CD4-positive, CD25-positive, alpha-beta regulatory T cell (primary cell): Measurements from ENCODE around the gene PLCB1. TPM values are rescaled to one million over a fixed set of nuclear protein-coding genes. Genes with fewer than 3 reads are reported as not detected.
A peak's percentile ranks its signal among the peaks of the same experiment; 100 is the strongest.

Experiments
- ATAC-seq, 2 donors: fragments of 150-1000 bp; cut with Tn5 transposase; one replicate each; pipeline ENCODE4 v1.10.0; 2021; ENCODE audit warnings: low read depth in 2 of 2, moderate number of reproducible peaks in 2 of 2, moderate library complexity in 1 of 2
- DNase-seq, 3 donors: peaks; one replicate each; pipeline versions ENCODE4 v3.0.0 to v3.0.0-alpha.2; 2012 to 2022; ENCODE audit warnings: mixed read lengths in 1 of 3
- H3K27ac ChIP-seq: one replicate; pipeline ENCODE4 v1.7.0; 2013; ENCODE audit warnings: mild to moderate bottlenecking, low read length; ENCODE audit not compliant: insufficient read depth, poor library complexity, severe bottlenecking
- H3K27me3 ChIP-seq: one replicate; pipeline ENCODE4 v1.7.0; 2013; ENCODE audit warnings: low read length; ENCODE audit not compliant: control insufficient read depth, insufficient read depth
- H3K36me3 ChIP-seq: one replicate; pipeline ENCODE4 v1.7.0; 2013; ENCODE audit warnings: mild to moderate bottlenecking, low read length, moderate library complexity; ENCODE audit not compliant: control insufficient read depth, insufficient read depth
- H3K4me1 ChIP-seq: 2 replicates; pipeline ENCODE4 v1.7.0; 2013; ENCODE audit warnings: mild to moderate bottlenecking, low read length; ENCODE audit not compliant: insufficient read depth, control insufficient read depth, poor library complexity, severe bottlenecking
- H3K4me3 ChIP-seq: one replicate; pipeline ENCODE4 v1.7.0; 2013; ENCODE audit warnings: low read depth, mild to moderate bottlenecking, low read length, moderate library complexity
- H3K9me3 ChIP-seq, 2 experiments: 1 replicate in 1 of 2; 2 replicates in 1 of 2; pipeline ENCODE4 v1.7.0; 2013; ENCODE audit warnings: low read length in 2 of 2, mild to moderate bottlenecking in 1 of 2, moderate library complexity in 1 of 2; ENCODE audit not compliant: control insufficient read depth in 2 of 2
- H3K27ac Mint-ChIP-seq, 3 donors: one replicate each; pipeline ENCODE4 v1.8.0; 2020 to 2022; ENCODE audit warnings: mild to moderate bottlenecking in 3 of 3, mixed read lengths in 3 of 3, moderate library complexity in 2 of 3
- H3K27me3 Mint-ChIP-seq: one replicate; pipeline ENCODE4 v1.8.0; 2022; ENCODE audit warnings: mild to moderate bottlenecking, mixed read lengths
- H3K36me3 Mint-ChIP-seq: one replicate; pipeline ENCODE4 v1.8.0; 2020; ENCODE audit warnings: mixed read lengths
- H3K4me1 Mint-ChIP-seq, 4 donors: one replicate each; pipeline ENCODE4 v1.8.0; 2020 to 2022; ENCODE audit warnings: mixed read lengths in 4 of 4, mild to moderate bottlenecking in 1 of 4
- H3K4me3 Mint-ChIP-seq, 4 donors: one replicate each; pipeline ENCODE4 v1.8.0; 2020 to 2022; ENCODE audit warnings: mild to moderate bottlenecking in 4 of 4, mixed read lengths in 4 of 4, moderate library complexity in 3 of 4
- H3K9me3 Mint-ChIP-seq, 7 donors: one replicate each; pipeline ENCODE4 v1.8.0; 2020 to 2022; ENCODE audit warnings: mixed read lengths in 7 of 7, mild to moderate bottlenecking in 3 of 7, moderate library complexity in 2 of 7
- polyA plus RNA-seq, 4 donors: library from polyadenylated mRNA; unstranded; fragments of 300-500 nt; fragmentation: Illumina TruSeq; gene quantifications; one replicate each; pipeline ENCODE4 v1.2.3, GENCODE V29; 2021
- total RNA-seq: library from RNA; stranded (reverse); gene quantifications from one replicate; pipeline ENCODE4 v1.2.3, GENCODE V29; 2022

Gene PLCB1
- total and polyA plus RNA-seq, 5 donors from 2014 or later, result 0.17 to 1.8 (median 0.44) TPM; not detected in 2

GRCh38 chr20:8301655-8302054, 169.6 kb downstream of the PLCB1 start:
- Mint-ChIP-seq H3K4me1 (peaks cover 0 to 4% (median 0%) of the 10 kb centered on the region in 4 donors), H3K9me3 (peaks cover 0 to 5% (median 0%) of the 10 kb centered on the region in 7 donors), H3K27ac (no peak overlapping the region), H3K27me3 (no peaks in the 10 kb centered on the region), H3K36me3 (no peaks in the 10 kb centered on the region), H3K4me3 (no peak overlapping the region)
- no peaks in the 10 kb centered on the region for H3K9me3 ChIP-seq
- ATAC-seq (no peak), DNase-seq (no peak)
- no peaks in the 10 kb centered on the region for H3K36me3 ChIP-seq
- H3K27me3 ChIP-seq, result no peaks in the 10 kb centered on the region
- H3K27ac ChIP-seq, result no peak overlapping the region
- H3K4me3 ChIP-seq, result no peak overlapping the region
- H3K4me1 ChIP-seq, result no peaks in the 10 kb centered on the region

- no peak overlapping the region for H3K27ac ChIP-seq
- no peaks in the 10 kb centered on the region for H3K36me3 ChIP-seq
- H3K27me3 ChIP-seq, result no peaks in the 10 kb centered on the region
- Mint-ChIP-seq H3K27ac (no peak overlapping the region), H3K27me3 (no peaks in the 10 kb centered on the region), H3K36me3 (no peaks in the 10 kb centered on the region), H3K9me3 (peaks cover 0 to 5% (median 0%) of the 10 kb centered on the region in 7 donors), H3K4me3 (no peak overlapping the region), H3K4me1 (peaks cover 0 to 4% (median 0%) of the 10 kb centered on the region in 4 donors)
- H3K4me1 ChIP-seq, result no peaks in the 10 kb centered on the region
- H3K9me3 ChIP-seq, result no peaks in the 10 kb centered on the region
- no peak for DNase-seq
- no peak overlapping the region for H3K4me3 ChIP-seq
- ATAC-seq, result no peak
Measured at GRCh38 chr20:8303651-8304050, 171.6 kb downstream of the PLCB1 start.

- Histone ChIP-seq H3K4me3 (no peak overlapping the region), H3K27me3 (no peaks in the 10 kb centered on the region), H3K27ac (no peak overlapping the region), H3K9me3 (no peaks in the 10 kb centered on the region), H3K4me1 (no peaks in the 10 kb centered on the region), H3K36me3 (no peaks in the 10 kb centered on the region)
- peaks cover 0 to 5% (median 0%) of the 10 kb centered on the region in 7 donors for H3K9me3 Mint-ChIP-seq
- no peak overlapping the region for H3K4me3 Mint-ChIP-seq
- DNase-seq, result no peak
- no peaks in the 10 kb centered on the region for H3K36me3 Mint-ChIP-seq
- peaks cover 0 to 4% (median 0%) of the 10 kb centered on the region in 4 donors for H3K4me1 Mint-ChIP-seq
- H3K27ac Mint-ChIP-seq, result no peak overlapping the region
- no peak for ATAC-seq
- H3K27me3 Mint-ChIP-seq, result no peaks in the 10 kb centered on the region
Measured at GRCh38 chr20:8304124-8304816, 172.2 kb downstream of the PLCB1 start.

GRCh38 chr20:8305449-8305978, 173.4 kb downstream of the PLCB1 start:
- H3K27ac ChIP-seq, result no peak overlapping the region
- H3K4me3 ChIP-seq, result no peak overlapping the region
- no peaks in the 10 kb centered on the region for H3K27me3 ChIP-seq
- no peaks in the 10 kb centered on the region for H3K4me1 ChIP-seq
- H3K36me3 Mint-ChIP-seq, result no peaks in the 10 kb centered on the region
- DNase-seq, result peak; percentile 21 to 76 (median 40)
- no peaks in the 10 kb centered on the region for H3K36me3 ChIP-seq
- no peaks in the 10 kb centered on the region for H3K27me3 Mint-ChIP-seq
- H3K4me1 Mint-ChIP-seq, result peaks cover 0 to 4% (median 0%) of the 10 kb centered on the region in 4 donors
- no peak overlapping the region for H3K4me3 Mint-ChIP-seq
- no peak overlapping the region for H3K27ac Mint-ChIP-seq
- peaks cover 0 to 3% (median 0%) of the 10 kb centered on the region in 7 donors for H3K9me3 Mint-ChIP-seq
- H3K9me3 ChIP-seq, result no peaks in the 10 kb centered on the region
- peak; percentile 60 to 73 for ATAC-seq

- DNase-seq, result no peak
- no peak overlapping the region for H3K4me3 Mint-ChIP-seq
- H3K27me3 Mint-ChIP-seq, result no peaks in the 10 kb centered on the region
- no peak for ATAC-seq
- H3K9me3 Mint-ChIP-seq, result no peaks in the 10 kb centered on the region
- Histone ChIP-seq H3K27me3 (no peaks in the 10 kb centered on the region), H3K36me3 (no peaks in the 10 kb centered on the region), H3K9me3 (no peaks in the 10 kb centered on the region), H3K4me3 (no peak overlapping the region), H3K4me1 (no peaks in the 10 kb centered on the region), H3K27ac (no peak overlapping the region)
- peaks cover 0 to 4% (median 0%) of the 10 kb centered on the region in 4 donors for H3K4me1 Mint-ChIP-seq
- H3K27ac Mint-ChIP-seq, result no peak overlapping the region
- no peaks in the 10 kb centered on the region for H3K36me3 Mint-ChIP-seq
Measured at GRCh38 chr20:8306937-8307336, 174.9 kb downstream of the PLCB1 start.

- no peak for ATAC-seq
- Histone ChIP-seq H3K27me3 (no peaks in the 10 kb centered on the region), H3K36me3 (no peaks in the 10 kb centered on the region), H3K27ac (no peak overlapping the region), H3K9me3 (no peaks in the 10 kb centered on the region), H3K4me3 (no peak overlapping the region), H3K4me1 (no peaks in the 10 kb centered on the region)
- peaks cover 3% of the 10 kb centered on the region for H3K27me3 Mint-ChIP-seq
- H3K27ac Mint-ChIP-seq, result no peak overlapping the region
- peaks cover 0 to 4% (median 0%) of the 10 kb centered on the region in 4 donors for H3K4me1 Mint-ChIP-seq
- peaks cover 0 to 2% (median 0%) of the 10 kb centered on the region in 7 donors for H3K9me3 Mint-ChIP-seq
- no peak for DNase-seq
- no peaks in the 10 kb centered on the region for H3K36me3 Mint-ChIP-seq
- no peak overlapping the region for H3K4me3 Mint-ChIP-seq
Measured at GRCh38 chr20:8309634-8310033, 177.6 kb downstream of the PLCB1 start.

GRCh38 chr20:8310618-8311017, 178.6 kb downstream of the PLCB1 start:
- Histone ChIP-seq H3K27ac (no peak overlapping the region), H3K27me3 (no peaks in the 10 kb centered on the region), H3K36me3 (no peaks in the 10 kb centered on the region), H3K9me3 (no peaks in the 10 kb centered on the region), H3K4me1 (no peaks in the 10 kb centered on the region), H3K4me3 (no peak overlapping the region)
- H3K4me3 Mint-ChIP-seq, result no peak overlapping the region
- peaks cover 6% of the 10 kb centered on the region for H3K27me3 Mint-ChIP-seq
- H3K4me1 Mint-ChIP-seq, result no peaks in the 10 kb centered on the region
- no peak for ATAC-seq
- H3K36me3 Mint-ChIP-seq, result no peaks in the 10 kb centered on the region
- H3K27ac Mint-ChIP-seq, result no peak overlapping the region
- DNase-seq, result no peak
- peaks cover 0 to 3% (median 0%) of the 10 kb centered on the region in 7 donors for H3K9me3 Mint-ChIP-seq

GRCh38 chr20:8313073-8313472, 181.0 kb downstream of the PLCB1 start:
- Histone ChIP-seq H3K9me3 (no peaks in the 10 kb centered on the region), H3K4me3 (no peak overlapping the region), H3K36me3 (no peaks in the 10 kb centered on the region), H3K27me3 (no peaks in the 10 kb centered on the region), H3K4me1 (no peaks in the 10 kb centered on the region), H3K27ac (no peak overlapping the region)
- Mint-ChIP-seq H3K4me1 (no peaks in the 10 kb centered on the region), H3K36me3 (no peaks in the 10 kb centered on the region), H3K4me3 (no peak overlapping the region), H3K9me3 (peaks cover 0 to 3% (median 0%) of the 10 kb centered on the region in 7 donors), H3K27ac (no peak overlapping the region), H3K27me3 (peaks cover 6% of the 10 kb centered on the region)
- ATAC-seq (no peak), DNase-seq (no peak)
